HG03039 (cell line): ENCODE measurements around the gene TUBA8.
"Not testable (repeated sequence)": the region's sequence is repeated elsewhere in the genome, so short reads cannot be mapped to it uniquely, and the experiment has no call there.

Source experiments
- ATAC-seq: cut with Tn5 transposase; IDR thresholded peaks from one replicate; pipeline ENCODE4 v1.9.1; 2021; ENCODE audit warnings: mild to moderate bottlenecking, moderate library complexity; ENCODE audit not compliant: unreplicated experiment

The TUBA8 gene

DNA sequence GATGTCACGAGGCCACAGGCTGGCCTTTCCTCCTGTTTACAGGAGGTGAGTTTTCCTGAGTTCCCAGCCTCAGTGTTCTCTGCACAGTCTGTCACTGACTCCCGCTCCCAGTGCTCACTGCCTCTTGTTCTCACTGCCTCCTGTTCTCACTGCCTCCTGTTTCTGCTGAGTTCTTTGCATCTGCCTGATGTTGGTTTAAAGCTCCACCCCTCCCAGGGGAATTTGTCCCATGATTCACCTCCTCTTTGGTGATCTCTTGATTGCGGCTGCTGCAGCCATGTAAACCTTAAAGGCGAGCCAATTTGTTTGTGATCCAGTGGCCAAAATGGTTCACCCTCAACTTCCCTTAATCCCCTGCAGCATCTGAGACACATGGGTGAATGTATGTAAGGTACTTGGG lies 6.0 kb upstream of the TUBA8 start:
- ATAC-seq, result no peak

DNA sequence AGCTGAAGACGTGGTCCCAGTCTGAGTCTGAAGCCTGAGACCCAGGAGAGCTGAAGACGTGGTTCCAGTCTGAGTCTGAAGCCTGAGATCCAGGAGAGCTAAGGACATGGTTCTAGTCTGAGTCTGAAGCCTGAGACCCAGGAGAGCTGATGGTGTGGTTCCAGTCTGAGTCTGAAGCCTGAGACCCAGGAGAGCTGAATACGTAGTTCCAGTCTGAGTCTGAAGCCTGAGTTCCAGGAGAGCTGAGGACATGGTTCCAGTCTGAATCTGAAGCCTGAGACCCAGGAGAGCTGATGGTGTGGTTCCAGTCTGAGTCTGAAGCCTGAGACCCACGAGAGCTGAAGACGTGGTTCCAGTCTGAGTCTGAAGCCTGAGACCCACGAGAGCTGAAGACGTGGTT lies 4.6 kb upstream of the TUBA8 start:
- not testable (repeated sequence) for ATAC-seq

DNA sequence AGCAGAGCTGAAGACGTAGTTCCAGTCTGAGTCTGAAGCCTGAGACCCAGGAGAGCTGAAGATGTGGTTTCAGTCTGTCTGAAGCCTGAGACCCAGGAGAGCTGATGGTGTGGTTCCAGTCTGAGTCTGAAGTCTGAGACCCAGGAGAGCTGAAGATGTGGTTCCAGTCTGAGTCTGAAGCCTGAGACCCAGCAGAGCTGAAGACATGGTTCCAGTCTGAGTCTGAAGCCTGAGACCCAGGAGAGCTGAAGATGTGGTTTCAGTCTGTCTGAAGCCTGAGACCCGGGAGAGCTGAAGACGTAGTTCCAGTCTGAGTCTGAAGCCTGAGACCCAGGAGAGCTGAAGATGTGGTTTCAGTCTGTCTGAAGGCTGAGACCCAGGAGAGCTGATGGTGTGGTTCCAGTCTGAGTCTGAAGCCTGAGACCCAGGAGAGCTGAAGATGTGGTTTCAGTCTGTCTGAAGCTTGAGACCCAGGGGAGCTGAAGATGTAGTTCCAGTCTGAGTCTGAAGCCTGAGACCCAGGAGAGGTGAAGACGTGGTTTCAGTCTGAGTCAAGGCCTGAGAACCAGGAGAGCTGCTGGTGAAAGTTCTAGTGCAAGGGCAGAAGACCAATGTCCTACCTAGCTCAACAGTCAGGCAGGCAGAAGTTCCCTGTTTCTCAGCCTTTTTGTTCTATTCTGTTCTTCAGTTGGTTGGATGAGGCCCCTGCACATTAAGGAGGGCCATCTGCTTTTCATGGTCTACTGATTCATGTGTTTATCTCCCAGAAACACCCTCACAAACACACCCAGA lies 3.9 kb upstream of the TUBA8 start:
- ATAC-seq, result not testable (repeated sequence)

DNA sequence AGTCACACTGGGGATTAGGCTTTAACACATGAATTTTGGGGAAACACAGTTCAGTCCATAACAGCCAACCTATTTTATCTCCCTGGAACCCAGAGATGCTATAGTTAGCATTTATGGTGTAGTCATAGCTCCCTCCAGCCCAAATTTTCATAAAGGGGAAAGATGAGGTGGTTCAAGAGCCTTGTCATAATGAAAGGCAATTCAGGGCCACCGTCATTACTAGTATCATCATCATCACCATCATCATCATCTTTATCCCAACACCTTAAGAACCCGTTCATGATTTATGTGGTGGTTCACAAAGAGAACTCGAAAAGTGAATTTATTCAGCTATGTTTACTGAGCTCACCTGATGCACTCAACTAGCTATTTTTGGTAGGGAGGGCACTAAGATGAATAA lies 2.4 kb upstream of the TUBA8 start:
- no peak for ATAC-seq

DNA sequence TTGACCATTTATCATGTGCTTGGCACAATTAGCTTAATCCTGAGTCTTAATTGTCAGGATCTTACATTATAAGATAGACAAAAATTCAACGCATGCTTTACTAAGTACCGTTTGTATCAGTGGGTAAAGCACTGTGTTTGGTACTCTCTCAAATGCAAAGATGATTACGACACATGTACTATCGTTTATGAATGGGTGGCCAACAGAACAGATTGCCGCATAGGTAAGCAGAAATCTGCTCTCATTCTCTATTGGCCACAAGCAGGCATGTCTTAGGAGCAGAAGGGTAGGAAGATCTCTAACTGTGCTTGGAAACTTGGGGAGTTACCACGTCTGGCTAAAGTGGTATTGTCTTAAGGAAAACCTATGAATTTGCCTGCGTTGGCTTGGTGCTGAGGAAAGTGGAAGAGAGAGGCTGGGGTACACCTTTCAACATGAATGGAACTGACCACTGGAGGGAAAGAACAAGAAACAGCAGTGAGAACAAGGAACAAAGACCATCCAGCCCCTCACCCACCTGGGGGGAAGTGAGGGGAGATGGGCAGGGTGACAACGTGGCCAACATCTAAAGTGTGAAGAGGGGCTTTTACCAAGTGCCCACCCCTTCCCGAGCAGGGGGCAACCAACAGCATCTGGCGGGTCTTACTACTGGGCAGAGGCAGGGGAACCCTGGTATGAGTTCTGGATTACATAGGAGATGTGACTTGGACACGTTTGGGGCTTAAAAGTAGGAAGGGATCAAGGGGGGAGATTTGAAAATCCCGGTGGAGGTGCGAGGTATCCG lies 1.0 kb upstream of the TUBA8 start:
- ATAC-seq, result no peak

DNA sequence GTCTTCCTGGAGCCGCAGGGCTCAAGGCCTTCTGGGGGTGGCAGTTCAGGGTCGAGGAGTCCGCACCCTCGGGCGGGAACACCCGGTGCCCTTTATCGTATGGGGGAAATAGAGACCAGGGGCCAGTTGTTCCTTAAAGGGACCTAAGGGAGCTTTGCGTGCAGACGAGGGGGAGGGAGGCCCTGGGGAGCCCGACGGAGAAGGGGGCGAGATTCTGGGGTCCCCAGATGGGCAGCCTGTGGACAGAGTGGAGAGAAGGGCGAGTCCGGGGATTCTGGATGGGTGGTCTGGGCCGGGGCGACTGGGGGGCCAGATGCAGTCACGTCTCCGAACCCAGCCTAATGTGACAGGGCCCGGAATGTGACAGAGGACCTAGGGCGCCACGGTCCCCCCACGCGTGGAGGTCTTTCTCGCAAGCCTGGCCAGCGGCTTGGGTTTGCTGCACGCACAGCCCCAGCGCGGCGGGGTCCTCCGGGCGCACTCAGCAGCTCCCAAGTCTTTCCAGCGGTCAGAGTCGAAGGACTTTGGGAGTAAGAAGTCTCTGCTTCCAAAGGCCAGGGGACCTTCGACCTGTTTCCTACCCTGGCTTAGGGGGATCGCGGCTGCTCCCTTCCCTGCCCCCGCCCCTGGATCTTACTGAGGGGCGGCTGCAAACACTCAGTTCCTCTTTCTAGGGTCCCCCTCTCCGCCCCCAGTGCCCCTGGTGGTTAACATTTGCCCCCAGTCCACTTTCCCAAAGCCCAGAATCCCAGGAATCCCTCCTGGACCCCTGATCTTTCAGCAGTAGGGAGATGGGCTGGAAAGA lies 547 bp downstream of the TUBA8 start:
- ATAC-seq, result no peak

DNA sequence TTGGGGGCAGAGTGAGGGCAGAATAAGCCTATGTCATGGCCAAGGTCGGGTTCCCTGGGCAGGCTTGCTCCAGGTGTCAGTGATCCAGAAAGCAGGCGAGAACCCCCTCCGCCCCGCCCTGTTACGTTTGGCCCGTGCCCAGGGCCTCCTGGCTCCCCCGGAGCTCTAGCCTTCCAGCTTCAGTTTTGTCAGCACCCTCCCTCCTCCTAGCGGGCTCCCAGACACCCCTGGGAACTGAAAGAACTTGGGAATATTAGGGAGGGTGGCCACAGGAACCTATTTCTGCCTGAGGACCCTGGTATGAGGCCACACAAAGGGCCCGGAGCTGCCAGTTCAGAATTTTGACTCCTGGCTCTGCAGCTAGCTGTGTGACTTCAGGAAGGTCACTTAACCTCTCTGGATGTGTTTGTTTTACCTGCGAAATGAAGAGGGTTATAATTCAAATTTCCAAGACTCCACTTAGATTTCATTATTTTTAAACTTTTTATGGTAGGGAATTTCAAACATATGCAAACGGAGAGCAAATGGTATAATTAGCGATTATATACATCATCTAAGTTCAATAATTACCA lies 1.2 kb downstream of the TUBA8 start:
- no peak for ATAC-seq

DNA sequence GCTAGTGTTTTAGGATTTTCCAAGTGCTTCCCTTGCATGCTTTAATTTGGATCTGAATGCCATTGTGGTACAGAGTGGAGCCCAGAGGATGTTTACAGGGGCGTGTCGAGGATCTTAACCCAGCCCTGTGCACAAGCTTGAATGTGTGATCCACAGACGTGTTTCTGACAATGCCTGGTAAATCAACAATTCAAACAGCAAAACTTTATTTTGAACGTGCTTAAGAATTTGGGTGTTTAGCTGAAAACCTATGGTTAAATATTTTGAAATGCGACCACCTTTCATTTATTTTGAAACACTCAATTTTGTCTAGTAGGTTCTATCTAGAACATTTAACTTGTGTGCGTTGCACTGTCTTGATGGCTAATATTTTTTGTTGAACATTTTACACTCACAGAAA lies 1.8 kb downstream of the TUBA8 start:
- ATAC-seq, result no peak

DNA sequence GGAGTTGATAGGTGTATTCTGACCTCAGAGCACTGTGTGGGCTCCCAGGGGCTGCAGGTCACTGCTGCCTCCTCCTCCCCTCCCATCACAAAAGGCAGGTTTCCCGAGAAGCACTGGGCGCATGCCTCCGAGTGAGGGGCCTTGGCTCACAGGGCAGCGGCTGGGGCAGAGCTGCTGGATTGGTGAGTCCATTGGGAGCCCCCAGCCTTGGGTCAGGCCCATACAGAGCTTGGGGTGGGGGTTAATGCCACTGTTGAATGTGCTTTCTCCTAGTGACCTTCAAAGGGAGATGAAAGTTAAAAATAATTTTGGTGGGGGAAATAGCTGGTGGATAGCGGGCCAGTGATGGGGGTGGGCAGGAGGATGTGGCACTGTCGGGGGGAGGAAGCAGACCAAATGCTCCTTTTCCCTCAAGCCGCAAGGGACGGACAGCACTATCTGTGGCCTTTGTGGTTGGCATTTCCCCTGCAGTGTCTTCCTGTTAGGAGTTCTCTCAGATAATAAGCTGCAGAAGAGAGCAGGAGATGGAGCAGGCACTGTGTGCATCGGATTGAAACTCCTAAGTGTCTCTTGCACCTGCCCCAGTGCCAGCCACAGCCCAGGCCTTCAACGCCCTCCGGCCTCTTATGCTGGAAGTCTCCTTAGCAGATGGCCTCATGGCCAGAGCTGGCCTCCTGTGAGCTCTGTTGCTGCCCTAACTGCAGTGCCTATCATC lies 3.2 kb downstream of the TUBA8 start:
- no peak for ATAC-seq

DNA sequence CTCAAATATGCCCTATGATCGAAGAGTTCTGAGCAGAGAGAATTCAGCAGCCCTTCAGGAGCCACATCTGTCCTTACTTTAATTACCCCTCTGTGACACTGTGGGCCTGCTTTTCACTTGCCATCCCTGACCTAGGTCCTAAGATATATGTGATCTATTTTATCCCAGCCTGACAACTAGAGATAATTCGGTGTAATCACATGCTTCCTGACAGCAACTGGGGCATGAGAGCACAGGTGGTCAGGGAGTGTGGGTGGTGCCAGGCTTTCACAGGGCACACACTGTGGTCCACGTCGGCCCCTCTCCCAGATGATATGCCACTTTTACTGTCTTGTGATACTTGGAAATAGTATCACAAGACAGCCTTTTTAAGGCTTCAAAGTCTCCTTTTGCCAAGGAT lies 3.9 kb downstream of the TUBA8 start:
- ATAC-seq, result no peak

DNA sequence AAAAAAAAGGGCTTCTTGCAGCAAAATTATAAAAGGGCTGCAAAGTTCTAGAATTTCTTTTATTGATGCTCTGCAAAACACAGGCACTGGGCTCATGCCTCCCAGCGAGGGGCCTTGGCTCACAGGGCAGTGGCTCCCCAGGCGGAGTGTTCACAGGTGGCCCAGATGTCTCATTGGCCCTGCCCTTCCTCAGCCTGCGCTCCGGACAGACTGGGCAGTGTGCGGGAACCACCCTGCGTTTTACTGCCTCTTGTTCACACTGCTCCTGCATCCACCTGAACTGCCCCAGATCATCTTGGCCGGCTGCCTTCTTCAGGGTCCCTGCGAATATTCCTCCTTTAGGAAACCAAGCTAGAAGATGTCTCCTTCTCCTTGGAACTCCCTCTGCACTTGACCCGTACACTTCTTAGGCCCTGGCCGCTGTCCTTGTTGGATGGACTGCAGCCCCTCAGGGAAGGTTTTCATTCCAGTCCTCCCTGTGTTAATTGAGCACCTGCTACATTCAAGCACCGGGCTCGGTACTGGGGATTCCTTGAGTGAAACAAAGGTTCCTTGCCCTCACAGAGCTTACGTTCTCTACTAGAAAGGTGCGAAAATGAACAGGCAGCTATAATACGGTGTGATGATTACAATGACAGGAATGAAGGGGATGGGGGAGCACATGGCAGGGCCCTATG lies 4.5 kb downstream of the TUBA8 start:
- no peak for ATAC-seq

DNA sequence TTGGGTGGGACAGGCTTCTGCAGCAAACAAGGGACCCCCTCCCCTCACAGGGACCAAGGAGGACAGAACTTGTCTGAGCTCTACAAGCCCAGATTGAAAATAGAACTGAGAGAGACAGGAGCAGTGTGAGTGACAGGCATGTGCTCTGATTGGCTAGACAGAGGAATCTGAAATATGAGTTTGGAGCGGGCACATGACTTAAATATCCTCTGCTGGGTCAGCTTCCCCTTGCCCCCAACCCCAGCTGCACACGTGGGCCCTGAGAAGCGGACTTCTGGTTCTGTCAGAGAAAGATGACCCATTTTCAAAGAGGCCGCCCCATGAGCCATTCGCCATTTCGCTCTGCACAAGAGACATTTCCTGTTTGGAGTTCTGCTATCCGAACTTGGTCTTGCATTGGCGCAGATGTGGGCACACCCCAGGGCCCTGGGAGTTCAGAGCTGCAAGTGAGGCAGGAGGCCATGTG lies 5.3 kb downstream of the TUBA8 start:
- ATAC-seq, result no peak

DNA sequence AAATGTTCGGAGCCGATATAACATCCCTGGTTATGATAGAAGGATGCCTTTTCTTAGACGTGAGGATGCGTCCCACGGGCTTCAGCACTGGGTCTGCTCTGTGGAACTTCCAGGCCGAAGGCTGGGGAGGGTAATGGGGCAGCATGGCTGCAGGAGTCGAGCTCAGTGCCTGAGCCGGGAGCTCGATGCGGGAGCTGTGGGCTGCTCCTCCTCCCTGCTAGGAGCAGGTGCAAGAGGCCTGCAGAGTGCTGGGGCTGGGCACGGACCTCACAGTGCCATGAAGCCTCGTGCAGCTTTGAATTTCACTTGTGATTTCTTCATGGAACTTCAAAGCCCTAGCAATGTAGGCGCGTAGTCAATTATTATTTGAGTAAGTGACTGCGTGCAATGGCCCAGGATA lies 6.0 kb downstream of the TUBA8 start:
- no peak for ATAC-seq

DNA sequence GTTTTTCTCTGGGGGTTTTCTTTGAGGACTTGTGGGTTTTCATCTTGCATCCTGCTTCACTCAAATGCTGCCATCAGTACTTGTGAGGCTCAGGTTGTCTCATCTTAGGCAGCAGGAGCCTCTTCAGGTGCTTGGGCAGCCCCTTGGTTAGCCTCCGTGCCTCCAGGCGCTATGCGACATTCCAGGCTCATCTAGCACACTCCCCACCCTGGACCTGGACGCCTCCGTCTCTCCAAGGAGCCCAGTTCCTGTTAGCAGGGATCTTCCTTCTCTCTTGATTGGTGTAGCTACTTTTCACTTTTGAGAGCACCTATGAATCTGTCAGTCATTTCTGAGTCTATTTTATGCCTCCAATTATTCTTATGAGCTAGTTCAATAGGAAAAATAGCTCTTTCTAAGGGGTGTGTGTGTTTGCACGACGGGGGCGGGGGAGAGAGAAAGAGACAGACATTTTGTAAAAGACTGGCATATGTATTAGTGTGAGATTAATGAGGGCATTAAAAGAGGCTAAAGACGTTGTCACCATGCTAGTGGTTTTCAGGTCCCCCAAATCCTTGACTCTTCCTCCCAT lies 7.8 kb downstream of the TUBA8 start:
- ATAC-seq, result no peak

DNA sequence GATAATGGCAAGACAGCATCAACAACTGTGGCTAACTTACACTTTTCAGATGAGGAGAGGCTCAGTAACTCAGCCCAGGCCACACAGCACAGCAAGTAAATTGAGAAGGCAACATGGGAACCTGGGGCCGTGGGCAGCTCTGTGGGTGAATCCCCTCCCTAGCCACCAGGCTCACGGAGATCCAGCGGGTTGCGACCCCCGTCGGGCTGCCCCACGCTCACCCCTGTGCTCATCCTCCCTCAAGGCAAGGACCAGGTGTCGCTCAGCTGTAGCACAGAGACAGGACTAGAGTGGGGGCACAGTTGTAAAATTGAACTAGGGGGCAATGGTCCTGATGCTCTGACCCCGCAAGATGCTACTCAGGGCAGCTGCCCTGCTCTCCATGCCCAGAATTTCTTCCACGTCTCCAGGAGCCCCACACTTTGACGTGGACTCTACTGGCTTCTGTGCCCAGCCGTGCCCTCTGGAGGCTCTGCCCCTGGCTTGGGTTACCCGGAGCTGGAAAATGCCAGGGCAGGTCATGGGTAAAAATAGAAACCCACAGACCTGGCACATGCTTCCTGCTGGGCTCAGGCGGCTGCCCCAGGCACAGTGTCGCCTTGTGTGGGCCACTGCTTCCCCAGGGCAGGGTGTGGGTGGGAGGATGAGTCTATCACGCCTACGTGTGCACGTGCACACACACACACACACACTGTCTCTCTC lies 9.0 kb downstream of the TUBA8 start:
- no peak for ATAC-seq

DNA sequence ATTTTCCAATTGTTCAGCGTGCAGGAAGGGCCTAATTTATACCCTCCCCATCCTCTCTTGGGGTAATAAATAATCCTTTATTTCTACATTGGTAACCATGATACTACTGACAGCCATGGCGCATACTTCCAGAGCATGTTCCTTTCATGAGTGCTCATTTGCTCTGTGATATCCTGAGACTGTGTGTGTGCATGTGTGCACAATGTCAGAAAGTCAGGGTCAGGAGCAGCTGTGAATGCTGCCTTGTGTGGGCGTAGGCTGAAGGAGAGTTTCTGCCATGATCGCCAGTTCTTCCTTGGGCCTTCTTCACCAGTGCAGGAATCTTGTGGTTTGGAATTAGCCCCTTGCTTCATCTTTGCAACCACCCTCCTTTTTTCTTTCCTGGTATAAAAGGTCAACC lies 10.2 kb downstream of the TUBA8 start:
- ATAC-seq, result no peak

DNA sequence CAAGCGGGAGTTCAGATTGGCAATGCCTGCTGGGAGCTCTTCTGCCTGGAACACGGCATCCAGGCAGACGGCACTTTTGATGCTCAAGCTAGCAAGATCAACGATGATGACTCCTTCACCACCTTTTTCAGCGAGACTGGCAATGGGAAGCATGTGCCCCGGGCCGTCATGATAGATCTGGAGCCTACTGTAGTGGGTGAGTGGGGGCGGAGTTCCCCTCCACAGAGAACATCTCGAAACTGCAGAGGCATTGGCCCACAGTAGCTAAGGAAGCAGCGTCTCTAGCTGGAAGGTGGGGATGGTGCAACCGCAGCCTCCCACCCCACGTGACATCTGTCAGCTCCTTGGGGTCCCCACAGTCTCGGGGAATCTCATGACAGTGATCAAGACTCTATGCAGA lies 10.9 kb downstream of the TUBA8 start:
- ATAC-seq, result no peak

DNA sequence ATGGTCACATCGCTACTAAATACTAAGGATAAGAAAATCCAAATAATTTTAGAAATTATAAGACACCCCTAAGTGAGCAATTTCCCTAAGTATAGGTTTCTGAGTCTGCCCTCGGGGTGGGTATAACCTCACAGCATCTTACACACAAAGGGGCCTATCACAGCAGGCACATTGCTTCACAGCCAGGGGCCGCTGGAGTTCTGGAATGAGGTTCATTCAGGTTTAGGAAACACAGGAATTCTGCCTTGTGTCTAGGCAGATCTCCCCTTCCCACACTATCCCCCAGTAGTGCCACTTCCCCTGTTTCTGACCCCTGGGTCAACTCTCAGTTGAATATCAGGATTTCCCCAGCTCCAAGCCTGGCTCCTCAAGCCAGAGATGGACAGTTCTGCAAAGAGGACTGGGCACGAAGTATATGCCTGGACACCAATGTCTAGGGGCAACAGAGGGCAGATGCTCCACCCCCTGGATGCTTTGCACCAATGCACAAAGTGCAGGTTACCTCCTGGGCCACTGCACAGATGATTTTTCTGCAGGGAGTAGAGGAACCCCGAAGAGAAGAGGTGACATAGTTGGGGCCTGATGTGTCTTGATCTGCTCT lies 11.4 kb downstream of the TUBA8 start:
- no peak for ATAC-seq
